Testis (tissue), 3 donors: ENCODE data around the gene RPP38. TPM values are rescaled to one million over a fixed set of nuclear protein-coding genes. Genes with fewer than 3 reads are reported as not detected.

Experiments used
- DNase-seq: peaks from one replicate; pipeline ENCODE4 v3.0.0-alpha.2; 2019
- H3K27ac ChIP-seq, 2 donors: fragments of 200-600 bp; sonication (generic); one replicate each; pipeline ENCODE4 v1.5.1; 2019
- H3K27me3 ChIP-seq: fragments of 200-600 bp; sonication (generic); one replicate; pipeline ENCODE4 v1.5.1; 2019
- H3K36me3 ChIP-seq: fragments of 200-600 bp; sonication (generic); one replicate; pipeline ENCODE4 v1.5.1; 2017; ENCODE audit warnings: low read depth; ENCODE audit errors: missing control alignments
- H3K4me1 ChIP-seq: fragments of 200-600 bp; sonication (generic); one replicate; pipeline ENCODE4 v1.5.1; 2019
- H3K4me3 ChIP-seq, 2 donors: fragments of 200-600 bp; sonication (generic); one replicate each; pipeline ENCODE4 v1.5.1; 2017 to 2019
- H3K9me3 ChIP-seq: fragments of 200-600 bp; sonication (generic); one replicate; pipeline ENCODE4 v1.5.1; 2017
- POLR2A ChIP-seq: fragments of 450-650 bp; IDR thresholded peaks from one replicate; pipeline ENCODE4 v1.6.1; 2017; ENCODE audit warnings: antibody characterized with exemption, mild to moderate bottlenecking, moderate library complexity
- WGBS, 2 donors: methylation state at CpG; one replicate each; pipeline ENCODE4 v1.1.5; 2018; 5-methylcytosine and 5-hydroxymethylcytosine counted together
- intact Hi-C: fragments of 100-400 bp; cut with DNase I; formaldehyde crosslinking; loops from one replicate; pipeline ENCODE4 v1.15.1; 2023; ENCODE audit warnings: low total_unique reads
- polyA plus RNA-seq: library from polyadenylated mRNA; stranded (reverse); fragments of 350-450 nt; fragmentation: Illumina TruSeq; extraction: RNeasy Lipid Tissue Mini Kit (QIAGEN cat#74804); gene quantifications from one replicate; pipeline ENCODE4 v1.2.3, GENCODE V29; 2014; ENCODE audit warnings: low read depth, low replicate concordance; ENCODE audit not compliant: insufficient read depth
- total RNA-seq, 2 donors: library from RNA; depleted of rRNA; stranded (reverse); fragments of >200 nt; gene quantifications; one replicate each; pipeline ENCODE4 v1.2.3, GENCODE V29; 2016
- TF ChIP-seq, protein P1 (sequence below), 3 experiments: fragments of 450-650 bp in 2 of 3; fragments of 200-600 bp in 1 of 3; sonication (generic) in 1 of 3; IDR thresholded peaks; one replicate each; pipeline ENCODE4 v1.5.1; 2016 to 2019; ENCODE audit warnings: antibody characterized with exemption in 3 of 3, mild to moderate bottlenecking in 2 of 3, moderate library complexity in 1 of 3

Gene RPP38
- total and polyA plus RNA-seq, 3 donors from 2014 or later: 30.3 to 73.4 (median 41.4) TPM

DNA sequence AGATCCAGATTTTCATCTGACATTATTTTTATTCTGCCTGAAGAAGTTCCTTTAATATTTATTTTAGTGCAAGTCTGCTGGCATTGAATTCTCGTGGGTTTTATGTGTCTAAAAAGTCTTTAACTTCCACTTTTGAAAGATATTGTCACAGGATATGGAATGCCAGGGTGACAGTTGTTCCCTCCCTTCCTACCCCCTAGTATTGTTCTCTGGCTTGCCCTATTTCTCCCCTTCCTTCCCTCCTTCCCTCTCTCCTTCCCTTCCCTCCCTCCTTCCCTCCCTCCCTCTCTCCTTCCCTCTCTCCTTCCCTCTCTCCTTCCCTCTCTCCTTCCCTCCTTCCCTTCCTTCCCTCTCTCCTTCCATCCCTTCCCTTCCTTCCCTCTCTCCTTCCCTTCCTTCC is 38.5 kb upstream of the RPP38 start:
- intact Hi-C loops: no loop called here
- no peak for TF ChIP-seq POLR2A
- TF ChIP-seq, protein P1, sequence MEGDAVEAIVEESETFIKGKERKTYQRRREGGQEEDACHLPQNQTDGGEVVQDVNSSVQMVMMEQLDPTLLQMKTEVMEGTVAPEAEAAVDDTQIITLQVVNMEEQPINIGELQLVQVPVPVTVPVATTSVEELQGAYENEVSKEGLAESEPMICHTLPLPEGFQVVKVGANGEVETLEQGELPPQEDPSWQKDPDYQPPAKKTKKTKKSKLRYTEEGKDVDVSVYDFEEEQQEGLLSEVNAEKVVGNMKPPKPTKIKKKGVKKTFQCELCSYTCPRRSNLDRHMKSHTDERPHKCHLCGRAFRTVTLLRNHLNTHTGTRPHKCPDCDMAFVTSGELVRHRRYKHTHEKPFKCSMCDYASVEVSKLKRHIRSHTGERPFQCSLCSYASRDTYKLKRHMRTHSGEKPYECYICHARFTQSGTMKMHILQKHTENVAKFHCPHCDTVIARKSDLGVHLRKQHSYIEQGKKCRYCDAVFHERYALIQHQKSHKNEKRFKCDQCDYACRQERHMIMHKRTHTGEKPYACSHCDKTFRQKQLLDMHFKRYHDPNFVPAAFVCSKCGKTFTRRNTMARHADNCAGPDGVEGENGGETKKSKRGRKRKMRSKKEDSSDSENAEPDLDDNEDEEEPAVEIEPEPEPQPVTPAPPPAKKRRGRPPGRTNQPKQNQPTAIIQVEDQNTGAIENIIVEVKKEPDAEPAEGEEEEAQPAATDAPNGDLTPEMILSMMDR (IDR thresholded peaks at IDR 0.05): no peak
- H3K27me3 ChIP-seq: no peaks in the 10 kb centered on the region
- no peaks in the 10 kb centered on the region for H3K4me1 ChIP-seq
- no peak overlapping the region for H3K27ac ChIP-seq
- no peaks in the 10 kb centered on the region for H3K9me3 ChIP-seq
- DNase-seq: no peak
- 58 to 90% methylated on average over 1 of the region's 1 CpG for WGBS, 2 donors
- no peak overlapping the region for H3K4me3 ChIP-seq
- H3K36me3 ChIP-seq: no peaks in the 10 kb centered on the region

DNA sequence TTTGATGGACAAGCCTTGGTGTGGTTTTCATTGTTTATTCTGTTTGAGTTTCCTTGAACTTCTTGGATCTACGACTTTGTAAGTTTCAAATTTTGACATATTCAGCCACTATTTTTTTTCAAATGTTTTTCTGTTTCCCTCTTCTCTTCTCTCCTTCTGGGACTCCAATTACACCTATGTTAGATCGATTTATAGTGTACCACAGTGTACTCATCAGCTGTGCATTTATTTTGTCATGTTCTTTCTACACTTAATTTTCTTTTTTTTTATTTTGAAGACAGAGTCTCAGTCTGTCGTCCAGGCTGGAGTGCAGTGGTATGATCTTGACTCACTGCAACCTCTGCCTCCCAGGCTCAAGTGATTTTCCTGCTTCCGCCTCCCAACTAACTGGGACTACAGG is 37.2 kb upstream of the RPP38 start:
- WGBS, 2 donors: 78 to 83% methylated on average over 4 of the region's 4 CpGs

GRCh38 chr10:15060638-15061037 is 36.5 kb upstream of the RPP38 start:
- no peaks in the 10 kb centered on the region for H3K4me1 ChIP-seq
- TF ChIP-seq, protein P1 (IDR thresholded peaks at IDR 0.05): no peak
- TF ChIP-seq POLR2A: no peak
- no peak for DNase-seq
- no peaks in the 10 kb centered on the region for H3K9me3 ChIP-seq
- H3K27me3 ChIP-seq: no peaks in the 10 kb centered on the region
- no peak overlapping the region for H3K27ac ChIP-seq
- intact Hi-C loops: no loop called here
- WGBS, 2 donors: 86 to 93% methylated on average over 2 of the region's 2 CpGs
- H3K36me3 ChIP-seq: no peaks in the 10 kb centered on the region
- H3K4me3 ChIP-seq: no peak overlapping the region

More for the DNA sequence above, 37.2 kb upstream of the RPP38 start:
- Histone ChIP-seq H3K4me1 (no peaks in the 10 kb centered on the region), H3K27ac (no peak overlapping the region), H3K4me3 (no peak overlapping the region), H3K27me3 (no peaks in the 10 kb centered on the region), H3K36me3 (no peaks in the 10 kb centered on the region), H3K9me3 (no peaks in the 10 kb centered on the region)
- no peak for DNase-seq
- intact Hi-C loops: no loop called here
- TF ChIP-seq, protein P1 (IDR thresholded peaks at IDR 0.05): no peak
- no peak for TF ChIP-seq POLR2A

GRCh38 chr10:15067154-15067553 is 30.0 kb upstream of the RPP38 start:
- Histone ChIP-seq H3K4me3 (no peak overlapping the region), H3K4me1 (no peaks in the 10 kb centered on the region), H3K27ac (no peak overlapping the region), H3K9me3 (no peaks in the 10 kb centered on the region), H3K36me3 (no peaks in the 10 kb centered on the region), H3K27me3 (no peaks in the 10 kb centered on the region)
- DNase-seq: no peak
- intact Hi-C loops: no loop called here
- TF ChIP-seq, protein P1 (IDR thresholded peaks at IDR 0.05): no peak
- no peak for TF ChIP-seq POLR2A
- WGBS, 2 donors: 92 to 95% methylated on average over 5 of the region's 5 CpGs

DNA sequence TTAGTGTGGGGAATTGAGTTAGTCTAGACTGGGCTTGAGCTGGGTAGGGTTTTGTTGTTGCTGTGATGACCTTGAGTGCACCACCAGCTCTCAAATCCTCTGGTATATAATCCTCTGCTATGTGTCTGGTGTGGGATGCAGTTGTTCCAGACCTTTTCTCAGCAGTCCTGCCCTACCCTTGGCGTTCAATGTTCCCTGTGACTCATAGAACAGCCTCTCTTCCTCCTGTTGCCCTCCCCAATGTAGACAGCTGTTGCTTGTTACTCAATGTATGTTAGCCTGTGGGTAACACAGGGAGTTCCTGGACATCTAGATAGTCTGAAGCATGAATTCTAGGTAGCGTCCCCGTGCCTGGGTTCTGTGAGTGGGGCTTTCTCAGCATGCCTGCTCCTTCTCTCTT is 28.4 kb upstream of the RPP38 start:
- TF ChIP-seq, protein P1 (IDR thresholded peaks at IDR 0.05): no peak
- TF ChIP-seq POLR2A: no peak
- 90 to 100% methylated on average over 2 to 3 of the region's 3 CpGs for WGBS, 2 donors
- no peak overlapping the region for H3K27ac ChIP-seq
- H3K36me3 ChIP-seq: no peaks in the 10 kb centered on the region
- intact Hi-C loops: no loop called here
- H3K9me3 ChIP-seq: no peaks in the 10 kb centered on the region
- H3K4me3 ChIP-seq: no peak overlapping the region
- DNase-seq: no peak
- H3K27me3 ChIP-seq: no peaks in the 10 kb centered on the region
- H3K4me1 ChIP-seq: no peaks in the 10 kb centered on the region
